NB4 (cell line): ENCODE measurements around the gene OR5B2.

Experiments used
- CTCF ChIP-seq: IDR thresholded peaks from one replicate; pipeline ENCODE4 v1.5.1; 2012; ENCODE audit warnings: low read depth, low read length
- MAX ChIP-seq: IDR thresholded peaks from 2 replicates; pipeline ENCODE4 v1.6.1; 2011; ENCODE audit warnings: low read depth, low read length
- MYC ChIP-seq: IDR thresholded peaks from 2 replicates; pipeline ENCODE4 v1.6.1; 2011; ENCODE audit warnings: low read depth, low read length
- POLR2A ChIP-seq: IDR thresholded peaks from 2 replicates; pipeline ENCODE4 v1.6.1; 2011; ENCODE audit warnings: mild to moderate bottlenecking; ENCODE audit not compliant: insufficient read length; ENCODE audit errors: extremely low read depth

DNA sequence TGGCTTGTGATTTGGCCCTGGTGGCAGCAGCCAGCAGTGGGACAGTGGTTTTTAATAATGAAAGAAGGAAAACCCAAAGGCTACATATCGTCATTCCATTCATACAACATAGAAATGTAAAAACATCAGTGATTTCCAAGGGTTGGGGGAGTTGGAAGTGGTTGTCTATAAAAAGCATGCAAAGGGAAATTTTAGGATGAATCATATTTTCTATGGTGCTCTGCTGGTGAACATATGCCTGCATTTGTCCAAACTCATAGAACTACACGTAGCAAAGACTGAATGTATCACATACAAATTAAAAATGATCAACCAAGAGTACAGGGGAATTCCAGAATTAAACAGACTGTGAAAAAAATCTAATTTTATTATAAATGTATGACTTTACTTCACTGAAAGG lies 32.3 kb downstream of the OR5B2 start:
- no peak for TF ChIP-seq CTCF
- no peak for TF ChIP-seq POLR2A
- no peak for TF ChIP-seq MAX
- no peak for TF ChIP-seq MYC
